Measurements from ENCODE around the gene NR2F1. TPM values are rescaled to one million over a fixed set of nuclear protein-coding genes. Genes with fewer than 3 reads are reported as not detected.

NR2F1 gene
- total RNA-seq, 1 experiment from 2014 or later, result 51.2 TPM

DNA sequence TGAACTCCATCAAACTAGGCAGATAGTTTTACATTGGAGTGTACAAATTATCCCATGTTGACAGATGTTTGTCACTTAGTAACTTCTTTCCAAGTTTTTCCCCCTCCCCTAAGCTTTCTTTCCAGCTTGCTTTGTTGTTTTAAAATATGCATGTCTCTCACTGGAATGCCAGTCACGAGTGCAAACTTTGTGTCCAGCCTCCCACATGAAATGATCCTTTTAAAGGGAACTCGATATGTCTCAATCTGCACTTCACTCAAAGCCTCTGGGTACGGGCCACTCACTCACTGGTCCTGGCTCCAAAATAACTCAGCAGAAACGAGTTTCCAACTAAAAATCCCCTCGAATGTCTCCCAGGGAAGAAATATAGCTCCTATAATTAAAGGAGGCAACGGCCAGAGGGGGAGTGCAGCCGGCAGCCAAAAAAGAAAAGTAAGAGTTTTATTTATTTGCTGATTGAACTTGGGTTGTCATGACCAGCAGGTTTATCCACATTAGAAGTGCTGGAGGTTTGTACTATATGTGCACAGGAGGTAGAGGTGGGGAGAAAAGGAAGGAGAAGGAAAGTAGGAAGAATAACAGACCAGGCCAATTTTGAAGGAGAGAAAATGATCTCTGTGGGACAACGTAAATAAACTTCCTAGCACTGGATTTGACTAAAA lies 17.5 kb downstream of the NR2F1 start:
- Histone ChIP-seq H3K4me3 (replicated peaks in 1 of 2; ENCODE audit: low read depth in 1 of 2, low read length in 2 of 2) (no peak overlapping the region), H3K9me2 (ENCODE audit: insufficient read depth) (no peaks in the 10 kb centered on the region), H3K27ac (ENCODE audit: low read depth, low read length) (no peak overlapping the region), H3K4me2 (ENCODE audit: low read length) (no peak overlapping the region), H3K27me3 (ENCODE audit: insufficient read depth, low read length) (peaks cover 4% of the 10 kb centered on the region; the same call in 1 of the 2 replicates), H3K9me3 (ENCODE audit: control insufficient read depth in 1 of 2, insufficient read depth in 1 of 2, low read depth in 1 of 2, low read length in 2 of 2) (no peaks in the 10 kb centered on the region), H4K20me1 (ENCODE audit: insufficient read depth) (no peaks in the 10 kb centered on the region), H3K9ac (ENCODE audit: low read length) (no peak overlapping the region), H2AFZ (ENCODE audit: low read depth, low read length, poor library complexity, severe bottlenecking) (no peak overlapping the region), H3K4me1 (ENCODE audit: control insufficient read depth in 1 of 2, insufficient read depth in 2 of 2, low read length in 2 of 2) (peaks cover 15 to 17% of the 10 kb centered on the region in 2 experiments), H3K36me3 (ENCODE audit: control insufficient read depth in 1 of 2, insufficient read depth in 2 of 2, low read length in 2 of 2) (no peaks in the 10 kb centered on the region), H3K79me2 (ENCODE audit: insufficient read depth, low read length) (no peaks in the 10 kb centered on the region)
- RAD21 ChIA-PET (ENCODE audit: low non-redundant PET in 1 of 2, low total read pairs in 2 of 2, uncharacterized antibody in 2 of 2, unreplicated experiment in 2 of 2), result no interaction called here
- DNase-seq (ENCODE audit: low read depth, low spot score) (no peak), ATAC-seq (no peak)
- POLR2A ChIA-PET, result no interaction called here
- BruUV-seq (replicated peaks), result no TSS peak
- TF ChIP-seq ZFX (IDR thresholded peaks at IDR 0.05) (no peak), SRF (IDR thresholded peaks at IDR 0.05; ENCODE audit: low read depth) (no peak), EZH2 (IDR thresholded peaks at IDR 0.05) (no peak), SIN3A (IDR thresholded peaks at IDR 0.05; ENCODE audit: low read depth) (no peak), ZNF274 (IDR thresholded peaks at IDR 0.05; ENCODE audit: low read depth, low read length) (no peak), CEBPB (IDR thresholded peaks at IDR 0.05; ENCODE audit: low read depth) (no peak), POLR2AphosphoS5 (IDR thresholded peaks at IDR 0.05; ENCODE audit: low read depth, low read length) (no peak), FOSL1 (IDR thresholded peaks at IDR 0.05; ENCODE audit: low read depth) (no peak), YY1 (IDR thresholded peaks at IDR 0.05; ENCODE audit: extremely low read depth, insufficient replicate concordance, low read depth, low read length) (no peak), JUND (IDR thresholded peaks at IDR 0.05) (no peak)
- intact Hi-C loops (cut with micrococcal nuclease), result loop anchor here (10.0 kb wide), 2 partner anchors 294 to 1254 kb away; no protein-coding TSS in a partner anchor
- CTCF ChIA-PET, result interaction anchor here (0.8 kb wide), 1 partner anchor 201 kb away, joined by 3 read pairs; no protein-coding TSS in a partner anchor

Measured in HCT116 (cell line).